ENCODE data around the gene ANKZF1.
A peak's percentile ranks its signal among the peaks of the same experiment; 100 is the strongest.

Gene ANKZF1

GRCh38 chr2:219278655-219279150 lies 49.1 kb downstream of the ANKZF1 start:
- H3K4ac ChIP-seq (ENCODE audit: low read depth, low read length): no peak overlapping the region
- peaks cover 23 to 25% of the 10 kb centered on the region in 2 experiments for H3K4me1 ChIP-seq (ENCODE audit: control insufficient read depth in 1 of 2, insufficient read depth in 2 of 2, low read length in 2 of 2)

GRCh38 chr2:219279151-219279915 lies 49.7 kb downstream of the ANKZF1 start, which contains the start of gene DNAJB2:
TSS of gene DNAJB2 (plus strand) at chr2:219279366. CDS start at chr2:219279834, 468 bp downstream.
- H3K27ac ChIP-seq (ENCODE audit: low read depth, low read length): peak within 1 kb of the TSS; percentile 92
- H2AFZ ChIP-seq (ENCODE audit: insufficient read depth, low read length, poor library complexity): peak within 1 kb of the TSS; percentile 58
- H3K79me2 ChIP-seq (ENCODE audit: control insufficient read depth, insufficient read depth, low read length, poor library complexity): peaks cover 6% of the 10 kb centered on the region
- peak within 1 kb of the TSS; percentile 76 for H4K8ac ChIP-seq (ENCODE audit: low read depth, low read length)
- H3K18ac ChIP-seq (ENCODE audit: low read length): peak within 1 kb of the TSS; percentile 91
- H3K4me3 ChIP-seq (ENCODE audit: low read depth, low read length): peak within 1 kb of the TSS; percentile 72
- H2AK5ac ChIP-seq (ENCODE audit: low read length): peak within 1 kb of the TSS; percentile 71
- no peaks in the 10 kb centered on the region for H3K9me3 ChIP-seq (ENCODE audit: insufficient read depth, low read depth, low read length)
- peaks cover 31% of the 10 kb centered on the region in 2 experiments for H3K36me3 ChIP-seq (ENCODE audit: control insufficient read depth in 1 of 2, insufficient read depth in 2 of 2, low read length in 2 of 2)
- peak within 1 kb of the TSS; percentile 96 for H4K91ac ChIP-seq (ENCODE audit: low read depth, low read length)
- peak; percentile 99 for DNase-seq
- H3K79me1 ChIP-seq (ENCODE audit: low read length): peaks cover 20% of the 10 kb centered on the region
- no peak within 1 kb of the TSS for H3K23ac ChIP-seq (ENCODE audit: low read length)
- peaks cover 17 to 19% of the 10 kb centered on the region in 2 experiments for H3K4me1 ChIP-seq (ENCODE audit: control insufficient read depth in 1 of 2, insufficient read depth in 2 of 2, low read length in 2 of 2)
- H3K4ac ChIP-seq (ENCODE audit: low read depth, low read length): peak within 1 kb of the TSS; percentile 11
- peak within 1 kb of the TSS; percentile 42 for H2BK12ac ChIP-seq (ENCODE audit: low read length)
- peak within 1 kb of the TSS; percentile 11 for H3K9ac ChIP-seq (ENCODE audit: low read length)
- no CpG with 5 or more reads among the region's 65 CpGs for WGBS (ENCODE audit: extremely low coverage, insufficient coverage, insufficient read length)
- peak within 1 kb of the TSS; percentile 58 for H3K4me2 ChIP-seq (ENCODE audit: low read length)
- H3K14ac ChIP-seq (ENCODE audit: low read length): peak within 1 kb of the TSS; percentile 91
- H2BK120ac ChIP-seq (ENCODE audit: insufficient read depth, low read length, poor library complexity): peak within 1 kb of the TSS; percentile 96
- H2BK5ac ChIP-seq (ENCODE audit: low read depth, low read length, poor library complexity): peak within 1 kb of the TSS; percentile 89
- no peaks in the 10 kb centered on the region for H3K27me3 ChIP-seq (ENCODE audit: insufficient read depth, low read length)
- peak within 1 kb of the TSS; percentile 91 for H4K12ac ChIP-seq (ENCODE audit: low read depth, low read length)

More at GRCh38 chr2:219278655-219279150, 49.1 kb downstream of the ANKZF1 start:
- H3K79me2 ChIP-seq (ENCODE audit: control insufficient read depth, insufficient read depth, low read length, poor library complexity): peaks cover 8% of the 10 kb centered on the region
- peaks cover 26% of the 10 kb centered on the region for H3K79me1 ChIP-seq (ENCODE audit: low read length)
- H2BK12ac ChIP-seq (ENCODE audit: low read length): peak overlapping the region; percentile 16
- WGBS (ENCODE audit: extremely low coverage, insufficient coverage, insufficient read length): no CpG with 5 or more reads among the region's 9 CpGs
- no peak overlapping the region for H3K4me3 ChIP-seq (ENCODE audit: low read depth, low read length)
- peak overlapping the region; percentile 70 for H3K27ac ChIP-seq (ENCODE audit: low read depth, low read length)
- no peak overlapping the region for H3K9ac ChIP-seq (ENCODE audit: low read length)
- peak overlapping the region; percentile 46 for H3K4me2 ChIP-seq (ENCODE audit: low read length)
- peak overlapping the region; percentile 7 for H2BK5ac ChIP-seq (ENCODE audit: low read depth, low read length, poor library complexity)
- peak overlapping the region; percentile 37 for H2BK120ac ChIP-seq (ENCODE audit: insufficient read depth, low read length, poor library complexity)
- no peak overlapping the region for H3K23ac ChIP-seq (ENCODE audit: low read length)
- H2AK5ac ChIP-seq (ENCODE audit: low read length): peak overlapping the region; percentile 5
- peaks cover 26% of the 10 kb centered on the region in 2 experiments for H3K36me3 ChIP-seq (ENCODE audit: control insufficient read depth in 1 of 2, insufficient read depth in 2 of 2, low read length in 2 of 2)
- H3K27me3 ChIP-seq (ENCODE audit: insufficient read depth, low read length): no peaks in the 10 kb centered on the region
- H4K8ac ChIP-seq (ENCODE audit: low read depth, low read length): peak overlapping the region; percentile 11
- no peak overlapping the region for H3K18ac ChIP-seq (ENCODE audit: low read length)
- peak overlapping the region; percentile 5 for H3K14ac ChIP-seq (ENCODE audit: low read length)
- H2AFZ ChIP-seq (ENCODE audit: insufficient read depth, low read length, poor library complexity): no peak overlapping the region
- DNase-seq: no peak
- H3K9me3 ChIP-seq (ENCODE audit: insufficient read depth, low read depth, low read length): no peaks in the 10 kb centered on the region
- H4K91ac ChIP-seq (ENCODE audit: low read depth, low read length): peak overlapping the region; percentile 49
- no peak overlapping the region for H4K12ac ChIP-seq (ENCODE audit: low read depth, low read length)

- H4K8ac ChIP-seq (ENCODE audit: low read depth, low read length): peak overlapping the region; percentile 76
- peaks cover 13 to 16% of the 10 kb centered on the region in 2 experiments for H3K4me1 ChIP-seq (ENCODE audit: control insufficient read depth in 1 of 2, insufficient read depth in 2 of 2, low read length in 2 of 2)
- no peak overlapping the region for H3K27ac ChIP-seq (ENCODE audit: low read depth, low read length)
- peak overlapping the region; percentile 42 for H2BK12ac ChIP-seq (ENCODE audit: low read length)
- peak overlapping the region; percentile 71 for H2AK5ac ChIP-seq (ENCODE audit: low read length)
- H4K91ac ChIP-seq (ENCODE audit: low read depth, low read length): peak overlapping the region; percentile 96
- H3K4ac ChIP-seq (ENCODE audit: low read depth, low read length): peak overlapping the region; percentile 11
- peak overlapping the region; percentile 91 for H3K18ac ChIP-seq (ENCODE audit: low read length)
- H3K14ac ChIP-seq (ENCODE audit: low read length): peak overlapping the region; percentile 91
- peak overlapping the region; percentile 91 for H4K12ac ChIP-seq (ENCODE audit: low read depth, low read length)
- H3K23ac ChIP-seq (ENCODE audit: low read length): no peak overlapping the region
- H3K9me3 ChIP-seq (ENCODE audit: insufficient read depth, low read depth, low read length): no peaks in the 10 kb centered on the region
- peaks cover 18% of the 10 kb centered on the region for H3K79me1 ChIP-seq (ENCODE audit: low read length)
- H3K4me2 ChIP-seq (ENCODE audit: low read length): peak overlapping the region; percentile 58
- no peak for DNase-seq
- no peak overlapping the region for H3K9ac ChIP-seq (ENCODE audit: low read length)
- no peaks in the 10 kb centered on the region for H3K27me3 ChIP-seq (ENCODE audit: insufficient read depth, low read length)
- H2BK5ac ChIP-seq (ENCODE audit: low read depth, low read length, poor library complexity): peak overlapping the region; percentile 16
- peak overlapping the region; percentile 58 for H2AFZ ChIP-seq (ENCODE audit: insufficient read depth, low read length, poor library complexity)
- peaks cover 38% of the 10 kb centered on the region in 2 experiments for H3K36me3 ChIP-seq (ENCODE audit: control insufficient read depth in 1 of 2, insufficient read depth in 2 of 2, low read length in 2 of 2)
- H3K4me3 ChIP-seq (ENCODE audit: low read depth, low read length): peak overlapping the region; percentile 72
- WGBS (ENCODE audit: extremely low coverage, insufficient coverage, insufficient read length): no CpG with 5 or more reads among the region's 12 CpGs
- H3K79me2 ChIP-seq (ENCODE audit: control insufficient read depth, insufficient read depth, low read length, poor library complexity): peaks cover 5% of the 10 kb centered on the region
- H2BK120ac ChIP-seq (ENCODE audit: insufficient read depth, low read length, poor library complexity): no peak overlapping the region
Measured at GRCh38 chr2:219279916-219280516, 50.4 kb downstream of the ANKZF1 start.

- Histone ChIP-seq H3K4me2 (ENCODE audit: low read length) (no peak overlapping the region), H3K79me1 (ENCODE audit: low read length) (peaks cover 18% of the 10 kb centered on the region), H2AK5ac (ENCODE audit: low read length) (peak overlapping the region; percentile 7), H3K36me3 (ENCODE audit: control insufficient read depth in 1 of 2, insufficient read depth in 2 of 2, low read length in 2 of 2) (peaks cover 38 to 44% of the 10 kb centered on the region in 2 experiments), H4K91ac (ENCODE audit: low read depth, low read length) (no peak overlapping the region), H3K4ac (ENCODE audit: low read depth, low read length) (no peak overlapping the region), H3K27me3 (ENCODE audit: insufficient read depth, low read length) (no peaks in the 10 kb centered on the region), H3K9ac (ENCODE audit: low read length) (no peak overlapping the region), H2BK12ac (ENCODE audit: low read length) (no peak overlapping the region), H3K27ac (ENCODE audit: low read depth, low read length) (no peak overlapping the region), H2BK5ac (ENCODE audit: low read depth, low read length, poor library complexity) (no peak overlapping the region), H2BK120ac (ENCODE audit: insufficient read depth, low read length, poor library complexity) (no peak overlapping the region), H3K9me3 (ENCODE audit: insufficient read depth, low read depth, low read length) (no peaks in the 10 kb centered on the region), H2AFZ (ENCODE audit: insufficient read depth, low read length, poor library complexity) (no peak overlapping the region), H3K23ac (ENCODE audit: low read length) (no peak overlapping the region), H3K4me1 (ENCODE audit: control insufficient read depth in 1 of 2, insufficient read depth in 2 of 2, low read length in 2 of 2) (peaks cover 13 to 18% of the 10 kb centered on the region in 2 experiments), H3K18ac (ENCODE audit: low read length) (no peak overlapping the region), H3K4me3 (ENCODE audit: low read depth, low read length) (no peak overlapping the region), H4K12ac (ENCODE audit: low read depth, low read length) (no peak overlapping the region), H4K8ac (ENCODE audit: low read depth, low read length) (no peak overlapping the region), H3K14ac (ENCODE audit: low read length) (no peak overlapping the region), H3K79me2 (ENCODE audit: control insufficient read depth, insufficient read depth, low read length, poor library complexity) (peaks cover 5% of the 10 kb centered on the region)
- DNase-seq: no peak
- no CpG with 5 or more reads among the region's 4 CpGs for WGBS (ENCODE audit: extremely low coverage, insufficient coverage, insufficient read length)
Measured at GRCh38 chr2:219280651-219281050, 51.0 kb downstream of the ANKZF1 start.

Measured in trophoblast cell (in vitro differentiated cells and primary cell).